HG03565 (cell line): ENCODE measurements around the gene SLC38A1.
"Not testable (repeated sequence)": the region's sequence is repeated elsewhere in the genome, so short reads cannot be mapped to it uniquely, and the experiment has no call there.

Experiments used
- ATAC-seq: cut with Tn5 transposase; IDR thresholded peaks from one replicate; pipeline ENCODE4 v1.9.1; 2021; ENCODE audit warnings: mild to moderate bottlenecking, moderate library complexity; ENCODE audit not compliant: unreplicated experiment

The SLC38A1 gene

GRCh38 chr12:46265102-46265501 lies 3.7 kb downstream of the SLC38A1 start:
- ATAC-seq, result no peak

GRCh38 chr12:46264057-46264456 lies 4.8 kb downstream of the SLC38A1 start:
- no peak for ATAC-seq

GRCh38 chr12:46263140-46264016 lies 5.5 kb downstream of the SLC38A1 start:
- ATAC-seq, result no peak

GRCh38 chr12:46261646-46262045 lies 7.2 kb downstream of the SLC38A1 start:
- no peak for ATAC-seq

- ATAC-seq, result no peak
Measured at GRCh38 chr12:46260913-46261476, 7.8 kb downstream of the SLC38A1 start.

- ATAC-seq, result no peak
Measured at GRCh38 chr12:46260124-46260912, 8.5 kb downstream of the SLC38A1 start.

GRCh38 chr12:46259713-46260112 lies 9.1 kb downstream of the SLC38A1 start:
- no peak for ATAC-seq

GRCh38 chr12:46259071-46259470 lies 9.8 kb downstream of the SLC38A1 start:
- ATAC-seq, result no peak

GRCh38 chr12:46258129-46258528 lies 10.7 kb downstream of the SLC38A1 start:
- ATAC-seq, result no peak

GRCh38 chr12:46256942-46257341 lies 11.9 kb downstream of the SLC38A1 start:
- ATAC-seq, result no peak

GRCh38 chr12:46253544-46254162 lies 15.2 kb downstream of the SLC38A1 start:
- no peak for ATAC-seq

GRCh38 chr12:46251994-46252393 lies 16.8 kb downstream of the SLC38A1 start:
- ATAC-seq, result not testable (repeated sequence)

GRCh38 chr12:46249960-46250359 lies 18.9 kb downstream of the SLC38A1 start:
- ATAC-seq, result not testable (repeated sequence)

GRCh38 chr12:46246021-46246700 lies 22.7 kb downstream of the SLC38A1 start:
- no peak for ATAC-seq

GRCh38 chr12:46244997-46245396 lies 23.8 kb downstream of the SLC38A1 start:
- no peak for ATAC-seq

GRCh38 chr12:46244273-46244915 lies 24.4 kb downstream of the SLC38A1 start:
- ATAC-seq, result no peak

- no peak for ATAC-seq
Measured at GRCh38 chr12:46242569-46242968, 26.3 kb downstream of the SLC38A1 start.

- ATAC-seq, result no peak
Measured at GRCh38 chr12:46240436-46240835, 28.4 kb downstream of the SLC38A1 start.

GRCh38 chr12:46238821-46239220 lies 30.0 kb downstream of the SLC38A1 start:
- ATAC-seq, result no peak
